BJ (cell line): ENCODE results near the gene MAML3. TPM values are rescaled to one million over a fixed set of nuclear protein-coding genes. Genes with fewer than 3 reads are reported as not detected.

ENCODE experiments used
- CTCF ChIA-PET: fragments of 350-600 bp; formaldehyde crosslinking; extraction: SDS; loops from one replicate; lab custom pipeline; 2021; ENCODE audit warnings: antibody characterized with exemption, inconsistent platforms; lab: Yijun Ruan, JAX
- POLR2A ChIA-PET: fragments of 300-600 bp; sonication (Branson Sonifier 250); formaldehyde crosslinking; extraction: SDS; loops from one replicate; lab custom pipeline; 2021; ENCODE audit warnings: antibody characterized with exemption; lab: Charles Lee
- DNase-seq: peaks from one replicate; pipeline ENCODE4 v3.0.0-alpha.2; 2011; ENCODE audit warnings: low read depth
- H3K27me3 ChIP-seq: 2 replicates; pipeline ENCODE4 v1.6.0; 2011; ENCODE audit warnings: low read length; ENCODE audit not compliant: control insufficient read depth, insufficient read depth
- H3K36me3 ChIP-seq: 2 replicates; pipeline ENCODE4 v1.5.1; 2011; ENCODE audit warnings: low read length; ENCODE audit not compliant: control insufficient read depth, insufficient read depth
- H3K4me3 ChIP-seq: 2 replicates; pipeline ENCODE4 v1.5.1; 2011; ENCODE audit warnings: low read depth, mild to moderate bottlenecking, control low read depth, low read length
- polyA plus RNA-seq: library from polyadenylated mRNA; depleted of rRNA; stranded (reverse); fragments of >200 nt; gene quantifications from 2 replicates; pipeline ENCODE4 v1.2.3, GENCODE V29; 2011
- TF ChIP-seq, protein P1 (sequence below): IDR thresholded peaks from 2 replicates; pipeline ENCODE4 v1.5.1; 2011; ENCODE audit warnings: low read depth, mild to moderate bottlenecking, control low read depth, inconsistent platforms, low read length, moderate library complexity; ENCODE audit not compliant: insufficient read depth

The MAML3 gene
- polyA plus RNA-seq, 1 experiment, result 1.6 TPM

DNA sequence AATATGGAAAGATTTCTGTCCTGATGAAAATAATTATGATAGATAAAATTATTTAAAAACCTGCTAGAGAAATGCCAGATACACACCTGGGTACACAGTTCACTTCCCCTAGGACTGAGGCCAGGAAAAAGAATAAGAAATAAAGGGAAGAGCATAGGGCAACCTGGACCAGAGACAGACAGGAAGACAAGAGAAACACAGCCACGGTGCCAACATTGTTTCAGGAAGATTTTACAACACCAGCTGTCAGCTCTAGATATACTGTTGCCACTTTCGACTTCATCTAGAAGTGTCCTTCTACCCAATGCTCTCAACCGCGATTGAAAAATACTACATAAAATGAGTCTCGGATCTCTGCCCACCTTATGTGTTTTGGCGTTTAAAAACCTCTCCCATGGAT is 128.5 kb downstream of the MAML3 start:
- Histone ChIP-seq H3K4me3 (no peak overlapping the region), H3K36me3 (no peaks in the 10 kb centered on the region), H3K27me3 (0 out of 2 replicates have a peak, but pooled peaks cover under 1% of the 10 kb centered on the region)
- ChIA-PET CTCF (no interaction called here), POLR2A (no interaction called here)
- TF ChIP-seq, protein P1, sequence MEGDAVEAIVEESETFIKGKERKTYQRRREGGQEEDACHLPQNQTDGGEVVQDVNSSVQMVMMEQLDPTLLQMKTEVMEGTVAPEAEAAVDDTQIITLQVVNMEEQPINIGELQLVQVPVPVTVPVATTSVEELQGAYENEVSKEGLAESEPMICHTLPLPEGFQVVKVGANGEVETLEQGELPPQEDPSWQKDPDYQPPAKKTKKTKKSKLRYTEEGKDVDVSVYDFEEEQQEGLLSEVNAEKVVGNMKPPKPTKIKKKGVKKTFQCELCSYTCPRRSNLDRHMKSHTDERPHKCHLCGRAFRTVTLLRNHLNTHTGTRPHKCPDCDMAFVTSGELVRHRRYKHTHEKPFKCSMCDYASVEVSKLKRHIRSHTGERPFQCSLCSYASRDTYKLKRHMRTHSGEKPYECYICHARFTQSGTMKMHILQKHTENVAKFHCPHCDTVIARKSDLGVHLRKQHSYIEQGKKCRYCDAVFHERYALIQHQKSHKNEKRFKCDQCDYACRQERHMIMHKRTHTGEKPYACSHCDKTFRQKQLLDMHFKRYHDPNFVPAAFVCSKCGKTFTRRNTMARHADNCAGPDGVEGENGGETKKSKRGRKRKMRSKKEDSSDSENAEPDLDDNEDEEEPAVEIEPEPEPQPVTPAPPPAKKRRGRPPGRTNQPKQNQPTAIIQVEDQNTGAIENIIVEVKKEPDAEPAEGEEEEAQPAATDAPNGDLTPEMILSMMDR, result no peak
- no peak for DNase-seq

DNA sequence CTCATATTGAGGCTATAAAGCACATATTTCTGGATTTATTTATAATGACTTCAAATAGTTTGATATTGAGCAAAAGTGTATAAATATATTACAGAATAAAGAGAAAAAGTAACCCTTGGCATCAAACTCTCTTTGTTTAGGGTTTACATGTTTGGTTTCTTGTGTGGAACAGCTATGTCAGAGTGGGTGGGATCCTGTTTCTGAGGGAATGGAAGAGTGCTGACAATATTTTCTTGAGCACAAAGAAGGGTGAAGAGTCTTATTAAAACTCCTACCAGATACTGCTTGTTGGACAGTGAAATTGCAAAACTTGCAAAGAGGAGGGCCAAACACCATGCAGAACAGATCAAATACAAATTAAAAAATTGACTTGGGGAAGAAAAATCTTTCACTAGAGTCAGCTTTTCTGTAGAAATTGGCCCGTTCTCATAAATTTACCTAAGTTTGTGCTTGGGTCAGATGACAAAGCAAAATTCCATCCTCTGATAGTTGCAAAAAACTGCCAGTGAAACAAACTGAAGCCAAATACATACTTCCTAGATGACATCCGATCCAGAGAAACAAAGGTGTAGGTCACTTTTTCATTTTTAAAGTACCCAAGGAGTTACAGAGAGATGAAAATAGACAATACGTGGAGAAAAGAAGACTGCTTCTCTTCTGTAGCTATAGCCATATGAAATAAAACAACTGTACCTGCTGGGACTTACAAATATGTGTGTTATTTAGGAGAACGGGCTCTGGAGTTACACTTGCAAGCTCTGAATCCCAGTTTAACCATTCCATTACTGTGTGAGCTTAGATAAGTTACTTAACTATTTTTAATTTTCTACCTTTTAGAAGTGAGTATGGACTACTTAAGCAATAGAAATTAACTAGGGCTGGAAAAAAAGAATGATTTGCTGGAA is 133.3 kb downstream of the MAML3 start:
- no peaks in the 10 kb centered on the region for H3K36me3 ChIP-seq
- no peaks in the 10 kb centered on the region for H3K27me3 ChIP-seq
- no peak overlapping the region for H3K4me3 ChIP-seq
- ChIA-PET POLR2A (no interaction called here), CTCF (interaction anchor here (0.6 to 1.8 kb wide), 3 partner anchors 12 to 232 kb away, joined by 3 to 7 read pairs (median 3); no protein-coding TSS in a partner anchor)
- TF ChIP-seq, protein P1, result no peak
- DNase-seq, result no peak

DNA sequence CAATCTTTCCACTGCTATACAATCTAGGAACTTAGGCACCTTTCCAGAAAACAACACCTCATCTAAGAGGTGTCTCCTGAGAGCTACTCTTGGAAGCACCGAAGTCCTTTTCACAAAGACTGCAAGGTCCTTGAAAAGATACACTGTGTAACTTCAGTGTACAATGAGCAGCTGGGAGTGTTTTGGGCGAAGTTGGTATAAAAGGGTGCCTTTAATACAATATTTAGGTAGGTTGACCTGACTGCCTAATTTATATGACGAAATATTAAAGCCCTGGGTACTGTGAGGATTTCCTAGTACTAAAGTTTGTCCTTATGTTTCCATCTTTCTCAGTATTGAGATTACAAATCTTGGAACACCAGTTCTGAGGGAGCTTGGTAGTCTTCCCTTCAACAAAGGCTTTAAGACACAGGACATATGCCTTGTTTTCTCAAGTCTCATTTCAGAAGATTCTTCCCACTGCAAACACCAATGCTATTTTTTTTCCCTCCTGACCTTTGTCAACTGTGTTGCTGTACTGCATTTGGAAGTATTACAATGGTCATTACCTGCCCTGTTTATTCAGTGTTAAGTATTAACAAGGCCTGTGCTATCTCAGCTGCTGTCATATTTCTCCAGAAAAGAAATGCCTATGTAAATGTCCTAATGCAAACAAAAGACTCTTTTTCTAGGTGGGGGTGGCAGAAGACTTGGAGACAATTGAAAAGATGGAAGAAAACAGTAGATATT is 134.2 kb downstream of the MAML3 start:
- H3K27me3 ChIP-seq, result no peaks in the 10 kb centered on the region
- no peak overlapping the region for H3K4me3 ChIP-seq
- no peak for DNase-seq
- CTCF ChIA-PET, result interaction anchor here (0.7 to 1.8 kb wide), 2 partner anchors 233 to 235 kb away, joined by 3 to 7 read pairs; no protein-coding TSS in a partner anchor
- H3K36me3 ChIP-seq, result no peaks in the 10 kb centered on the region
- POLR2A ChIA-PET, result no interaction called here
- TF ChIP-seq, protein P1, result no peak

DNA sequence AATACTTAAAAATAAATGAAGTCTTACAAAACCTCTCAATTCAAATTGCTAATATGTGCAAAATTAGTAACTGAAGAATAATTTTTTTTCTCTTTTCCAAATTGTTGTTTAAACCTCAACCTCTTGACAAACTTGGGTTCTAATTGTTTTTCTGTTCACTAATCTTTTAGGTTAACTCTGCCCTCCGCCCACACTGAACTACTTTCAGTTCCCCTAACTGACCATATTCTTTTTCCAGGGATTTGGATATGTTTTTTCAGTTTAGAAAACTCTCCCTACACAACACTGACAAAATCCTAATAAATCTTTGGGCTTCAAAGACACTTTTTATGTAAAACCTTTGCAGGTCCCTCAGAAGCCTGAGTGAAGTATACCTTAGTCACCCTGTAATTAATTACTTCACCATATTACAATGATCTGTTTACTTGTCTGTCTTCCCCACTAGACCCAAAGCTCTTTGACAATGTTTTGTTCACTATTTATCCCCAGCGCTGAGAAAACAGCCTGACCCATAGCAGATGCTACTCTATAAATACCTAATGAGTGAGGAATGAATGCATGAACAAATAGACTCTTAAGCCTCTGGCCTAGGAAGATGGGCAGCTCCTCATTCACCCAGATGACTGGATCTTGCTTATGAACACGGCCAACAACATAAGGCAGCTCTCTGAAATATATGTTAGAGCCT is 134.9 kb downstream of the MAML3 start:
- CTCF ChIA-PET, result interaction anchor here (0.7 to 1.8 kb wide), 2 partner anchors 234 to 236 kb away, joined by 3 to 7 read pairs; no protein-coding TSS in a partner anchor
- no peaks in the 10 kb centered on the region for H3K36me3 ChIP-seq
- no peaks in the 10 kb centered on the region for H3K27me3 ChIP-seq
- DNase-seq, result no peak
- TF ChIP-seq, protein P1, result no peak
- POLR2A ChIA-PET, result no interaction called here
- no peak overlapping the region for H3K4me3 ChIP-seq
